Measurements from ENCODE around the gene XKR7.

DNA sequence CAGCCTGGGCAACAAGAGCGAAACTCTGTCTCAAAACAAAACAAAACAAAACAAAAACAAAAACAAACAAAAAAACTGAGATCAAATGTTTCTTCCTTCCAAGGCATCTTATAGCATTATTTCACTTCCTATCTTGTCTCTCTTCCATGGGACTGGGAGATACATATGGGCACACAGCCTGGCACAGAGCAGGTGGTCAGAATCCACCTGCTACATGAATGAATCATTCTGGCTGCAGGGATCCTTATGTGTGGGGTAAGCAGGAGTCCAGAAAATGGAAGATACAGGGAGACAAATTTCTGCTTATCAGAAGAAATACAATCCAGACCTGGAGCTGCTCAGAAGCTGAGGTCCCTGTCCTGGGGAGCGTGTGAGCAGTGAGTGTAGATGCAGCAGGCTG, 24.1 kb downstream of the XKR7 start:
- TF ChIP-seq, protein P1, sequence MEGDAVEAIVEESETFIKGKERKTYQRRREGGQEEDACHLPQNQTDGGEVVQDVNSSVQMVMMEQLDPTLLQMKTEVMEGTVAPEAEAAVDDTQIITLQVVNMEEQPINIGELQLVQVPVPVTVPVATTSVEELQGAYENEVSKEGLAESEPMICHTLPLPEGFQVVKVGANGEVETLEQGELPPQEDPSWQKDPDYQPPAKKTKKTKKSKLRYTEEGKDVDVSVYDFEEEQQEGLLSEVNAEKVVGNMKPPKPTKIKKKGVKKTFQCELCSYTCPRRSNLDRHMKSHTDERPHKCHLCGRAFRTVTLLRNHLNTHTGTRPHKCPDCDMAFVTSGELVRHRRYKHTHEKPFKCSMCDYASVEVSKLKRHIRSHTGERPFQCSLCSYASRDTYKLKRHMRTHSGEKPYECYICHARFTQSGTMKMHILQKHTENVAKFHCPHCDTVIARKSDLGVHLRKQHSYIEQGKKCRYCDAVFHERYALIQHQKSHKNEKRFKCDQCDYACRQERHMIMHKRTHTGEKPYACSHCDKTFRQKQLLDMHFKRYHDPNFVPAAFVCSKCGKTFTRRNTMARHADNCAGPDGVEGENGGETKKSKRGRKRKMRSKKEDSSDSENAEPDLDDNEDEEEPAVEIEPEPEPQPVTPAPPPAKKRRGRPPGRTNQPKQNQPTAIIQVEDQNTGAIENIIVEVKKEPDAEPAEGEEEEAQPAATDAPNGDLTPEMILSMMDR (IDR thresholded peaks at IDR 0.05 in 8 of 11, conservative IDR thresholded peaks at IDR 0.05 in 3 of 11) = no peak
- TF ChIP-seq POLR2A (IDR thresholded peaks at IDR 0.05) (no peak), POLR2AphosphoS5 (IDR thresholded peaks at IDR 0.05) (no peak)

Data from spleen (tissue), 7 donors.